OCI-LY7 (cell line): ENCODE data around the gene ACADL.

Source experiments
- EZH2phosphoT487 ChIP-seq: fragments of 200-600 bp; sonication (generic); IDR thresholded peaks from 2 replicates; pipeline ENCODE4 v1.6.1; 2018; ENCODE audit warnings: low read depth, borderline replicate concordance, mild to moderate bottlenecking, mixed run types, antibody characterized with exemption, low read length, moderate library complexity, mixed read lengths
- TF ChIP-seq, protein P1 (sequence below): fragments of 200-600 bp; sonication (generic); conservative IDR thresholded peaks from 2 replicates; pipeline ENCODE4 v1.5.1; 2014; ENCODE audit warnings: mild to moderate bottlenecking, antibody characterized with exemption, low read length, moderate library complexity, mixed read lengths

DNA sequence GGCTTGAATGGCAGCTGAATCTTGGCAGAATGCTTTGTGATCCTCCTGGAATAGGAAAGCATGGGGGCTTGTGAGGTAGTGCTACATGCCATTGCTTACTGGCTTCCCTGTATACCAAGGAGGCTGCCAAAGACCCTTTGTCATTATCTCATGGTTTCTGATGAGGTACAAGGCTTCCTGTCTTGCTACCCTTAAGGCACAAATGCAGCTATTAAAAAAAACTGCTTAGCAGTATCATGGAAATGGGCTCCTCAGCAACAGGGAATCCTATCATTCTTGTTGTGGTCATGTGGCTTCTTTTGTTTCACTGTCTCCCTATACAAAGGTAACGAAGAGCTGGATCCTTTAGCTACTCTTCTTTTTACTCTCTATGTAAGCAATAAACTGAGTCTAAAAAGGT is 47.5 kb downstream of the ACADL start:
- TF ChIP-seq, protein P1, sequence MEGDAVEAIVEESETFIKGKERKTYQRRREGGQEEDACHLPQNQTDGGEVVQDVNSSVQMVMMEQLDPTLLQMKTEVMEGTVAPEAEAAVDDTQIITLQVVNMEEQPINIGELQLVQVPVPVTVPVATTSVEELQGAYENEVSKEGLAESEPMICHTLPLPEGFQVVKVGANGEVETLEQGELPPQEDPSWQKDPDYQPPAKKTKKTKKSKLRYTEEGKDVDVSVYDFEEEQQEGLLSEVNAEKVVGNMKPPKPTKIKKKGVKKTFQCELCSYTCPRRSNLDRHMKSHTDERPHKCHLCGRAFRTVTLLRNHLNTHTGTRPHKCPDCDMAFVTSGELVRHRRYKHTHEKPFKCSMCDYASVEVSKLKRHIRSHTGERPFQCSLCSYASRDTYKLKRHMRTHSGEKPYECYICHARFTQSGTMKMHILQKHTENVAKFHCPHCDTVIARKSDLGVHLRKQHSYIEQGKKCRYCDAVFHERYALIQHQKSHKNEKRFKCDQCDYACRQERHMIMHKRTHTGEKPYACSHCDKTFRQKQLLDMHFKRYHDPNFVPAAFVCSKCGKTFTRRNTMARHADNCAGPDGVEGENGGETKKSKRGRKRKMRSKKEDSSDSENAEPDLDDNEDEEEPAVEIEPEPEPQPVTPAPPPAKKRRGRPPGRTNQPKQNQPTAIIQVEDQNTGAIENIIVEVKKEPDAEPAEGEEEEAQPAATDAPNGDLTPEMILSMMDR: no peak
- TF ChIP-seq EZH2phosphoT487: no peak
